Heart right ventricle (tissue), 16 donors: ENCODE data around the gene MAMDC2. TPM values are rescaled to one million over a fixed set of nuclear protein-coding genes. Genes with fewer than 3 reads are reported as not detected.

Experiments
- ATAC-seq, 8 donors: fragments of 200-7000 bp; cut with Tn5 transposase; one replicate each; pipeline ENCODE4 v1.9.1; 2020; ENCODE audit warnings: mild to moderate bottlenecking in 8 of 8, moderate library complexity in 8 of 8, moderate number of reproducible peaks in 1 of 8
- DNase-seq, 2 donors: peaks; one replicate each; pipeline ENCODE4 v3.0.0-alpha.2; 2020
- H3K27ac ChIP-seq, 10 donors: fragments of 200-600 bp; sonication (generic) in 2 of 10; one replicate each; pipeline versions ENCODE4 v1.5.0 to v1.8.0; 2020 to 2022; ENCODE audit warnings: mild to moderate bottlenecking in 3 of 10
- H3K27me3 ChIP-seq, 7 donors: fragments of 200-600 bp; one replicate each; pipeline ENCODE4 v1.8.0; 2021 to 2022; ENCODE audit warnings: mild to moderate bottlenecking in 2 of 7
- H3K36me3 ChIP-seq, 9 donors: fragments of 200-600 bp; sonication (generic) in 1 of 9; one replicate each; pipeline versions ENCODE4 v1.5.0 to v1.8.0; 2020 to 2022; ENCODE audit warnings: mild to moderate bottlenecking in 2 of 9
- H3K4me1 ChIP-seq, 9 donors: fragments of 200-600 bp; sonication (generic) in 1 of 9; one replicate each; pipeline versions ENCODE4 v1.5.0 to v1.8.0; 2020 to 2022; ENCODE audit warnings: mild to moderate bottlenecking in 4 of 9
- H3K4me3 ChIP-seq, 10 donors: fragments of 200-600 bp; sonication (generic) in 2 of 10; one replicate each; pipeline versions ENCODE4 v1.5.0 to v1.8.0; 2020 to 2022; ENCODE audit warnings: mild to moderate bottlenecking in 7 of 10, moderate library complexity in 2 of 10
- H3K9me3 ChIP-seq, 11 donors: fragments of 200-600 bp in 10 of 11; sonication (generic) in 2 of 11; one replicate each; pipeline versions ENCODE4 v1.5.0 to v1.8.0; 2013 to 2022; ENCODE audit warnings: mild to moderate bottlenecking in 2 of 11, control low read depth in 1 of 11, moderate library complexity in 1 of 11
- WGBS, 2 donors: extraction: QIAGEN DNeasy Blood & Tissue Kit; methylation state at CpG; one replicate each; pipeline ENCODE4 v1.1.7; 2013; ENCODE audit warnings: inconsistent platforms in 1 of 2; 5-methylcytosine and 5-hydroxymethylcytosine counted together
- intact Hi-C, 10 donors: fragments of 100-400 bp; cut with DNase I; formaldehyde crosslinking; loops; one replicate each; pipeline versions ENCODE4 v1.11.1 to v1.14.2; 2022
- polyA plus RNA-seq, 2 donors: library from polyadenylated mRNA; stranded (reverse); fragments of 200-250 nt; gene quantifications; one replicate each; pipeline ENCODE4 v1.2.3, GENCODE V29; 2013
- total RNA-seq, 10 donors: library from RNA; stranded (reverse); fragmentation: NEBNext Ultra II Directional in 3 of 10; extraction: Animal tissue kit (Norgen Biotek cat#: 25700) in 3 of 10; gene quantifications; one replicate each; pipeline versions ENCODE4 v1.2.1 to v1.2.4, GENCODE V29; 2021 to 2023
- TF ChIP-seq, protein P1 (sequence below), 9 donors: fragments of 200-600 bp; sonication (generic) in 2 of 9; IDR thresholded peaks; one replicate each; pipeline versions ENCODE4 v1.5.0 to v1.8.0; 2021 to 2022; ENCODE audit warnings: antibody characterized with exemption in 9 of 9, mild to moderate bottlenecking in 5 of 9, moderate library complexity in 1 of 9
- donor health status: Arrhythmogenic right ventricular cardiomyopathy.
- donor health status: ischemic (EF 13 %, LVEDD 7.1; RV severe dilation, severe dysfunction).
- donor health status: healthy with polysubstance abuse.
- donor health status: DM: no; HTN: yes; CAD: no.
- donor health status: DM: no; HTN: no; CAD: no.
- donor health status: ischemic (EF 25% LVEDD 6.9; RV normal size, moderate dysfunction).
- donor health status: ischemic (EF 25% LVEDD 5.7; RV mildly dilated, moderate dysfunction).
- donor health status: healthy.
- donor health status: DM: yes; HTN: yes; CAD: no.
- donor health status: Ischemic cardiomyopathy.
- donor health status: ischemic (EF 35%, LVEDD 5.7; RV mildly dilated, moderate dysfunction).
- donor health status: nonischemic (EF 11% LVEDD 7.7; RV severe dilation, severe dysfunction).
- donor health status: DM: yes; HTN: yes; CAD: no.
- donor health status: PGD.
- donor health status: ischemic (EF 29% LVEDD 5.4; RV normal size, mild dysfunction).
- donor health status: nonischemic (EF 23%, LVEDD 6.1; RV moderate dilation, normal function).

The MAMDC2 gene
- total and polyA plus RNA-seq, 12 donors, result 2.3 to 11.8 (median 5.8) TPM

- DNase-seq (no peak), ATAC-seq (no peak)
- Histone ChIP-seq H3K4me3 (peak overlapping the region in 5 of 10 donors; percentile 69 to 86 (median 82)), H3K27ac (peak overlapping the region in 2 of 10 donors; percentile 22 to 33), H3K9me3 (no peaks in the 10 kb centered on the region), H3K27me3 (no peaks in the 10 kb centered on the region), H3K36me3 (peaks cover 0 to 44% (median 19%) of the 10 kb centered on the region in 9 donors), H3K4me1 (peaks cover 0 to 67% (median 60%) of the 10 kb centered on the region in 9 donors)
- WGBS, 2 donors, result 95 to 96% methylated on average over 8 of the region's 8 CpGs
- TF ChIP-seq, protein P1, sequence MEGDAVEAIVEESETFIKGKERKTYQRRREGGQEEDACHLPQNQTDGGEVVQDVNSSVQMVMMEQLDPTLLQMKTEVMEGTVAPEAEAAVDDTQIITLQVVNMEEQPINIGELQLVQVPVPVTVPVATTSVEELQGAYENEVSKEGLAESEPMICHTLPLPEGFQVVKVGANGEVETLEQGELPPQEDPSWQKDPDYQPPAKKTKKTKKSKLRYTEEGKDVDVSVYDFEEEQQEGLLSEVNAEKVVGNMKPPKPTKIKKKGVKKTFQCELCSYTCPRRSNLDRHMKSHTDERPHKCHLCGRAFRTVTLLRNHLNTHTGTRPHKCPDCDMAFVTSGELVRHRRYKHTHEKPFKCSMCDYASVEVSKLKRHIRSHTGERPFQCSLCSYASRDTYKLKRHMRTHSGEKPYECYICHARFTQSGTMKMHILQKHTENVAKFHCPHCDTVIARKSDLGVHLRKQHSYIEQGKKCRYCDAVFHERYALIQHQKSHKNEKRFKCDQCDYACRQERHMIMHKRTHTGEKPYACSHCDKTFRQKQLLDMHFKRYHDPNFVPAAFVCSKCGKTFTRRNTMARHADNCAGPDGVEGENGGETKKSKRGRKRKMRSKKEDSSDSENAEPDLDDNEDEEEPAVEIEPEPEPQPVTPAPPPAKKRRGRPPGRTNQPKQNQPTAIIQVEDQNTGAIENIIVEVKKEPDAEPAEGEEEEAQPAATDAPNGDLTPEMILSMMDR (IDR thresholded peaks at IDR 0.05), result no peak
- intact Hi-C loops, result loop anchor here in 2 of 10 donors (5.0 to 10.0 kb wide), 3 partner anchors 64 to 342 kb away; partner anchors contain the start of gene KLF9 (in 1 of the 2)
Observed at GRCh38 chr9:70260606-70261005, 217.0 kb downstream of the MAMDC2 start.

DNA sequence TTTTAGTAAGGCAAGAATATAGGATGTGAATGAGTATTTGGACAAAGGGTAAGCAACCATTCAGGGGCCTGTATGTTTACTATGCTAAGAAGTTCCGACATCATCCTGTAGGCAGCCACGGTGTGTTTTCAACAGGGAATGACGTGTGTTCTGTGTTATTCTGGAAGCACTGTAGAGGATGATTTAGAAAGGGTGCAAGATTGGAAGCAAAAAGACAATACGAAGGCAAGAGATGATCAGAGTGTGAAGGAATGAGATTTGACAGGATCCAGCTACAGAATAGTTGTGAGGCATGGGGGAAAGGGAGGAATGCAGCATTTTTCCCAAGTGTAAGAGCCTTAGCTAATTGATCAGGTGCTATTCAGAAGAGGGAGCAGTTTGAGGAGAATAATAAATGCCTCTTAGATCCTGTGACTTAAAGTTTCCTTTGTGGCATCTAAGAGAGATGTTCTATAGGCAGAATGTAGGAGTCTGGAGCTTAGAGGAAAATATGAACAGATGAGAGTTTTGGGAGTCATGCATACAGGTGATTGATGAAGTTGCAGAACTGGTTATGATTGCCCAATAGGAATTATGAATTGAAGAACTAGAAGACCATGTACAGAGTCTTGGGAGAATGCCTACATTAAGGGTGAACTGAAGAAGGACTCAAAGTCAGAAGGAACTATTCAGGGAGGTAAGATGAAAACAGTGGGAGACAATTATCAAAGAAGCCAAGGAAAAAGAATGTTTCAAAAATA, 217.7 kb downstream of the MAMDC2 start:
- DNase-seq (no peak), ATAC-seq (no peak)
- Histone ChIP-seq H3K27me3 (no peaks in the 10 kb centered on the region), H3K27ac (peak overlapping the region in 2 of 10 donors; percentile 2 to 22), H3K4me1 (peaks cover 0 to 67% (median 60%) of the 10 kb centered on the region in 9 donors), H3K4me3 (peak overlapping the region in 1 of 10 donors; percentile 82), H3K36me3 (peaks cover 0 to 51% (median 19%) of the 10 kb centered on the region in 9 donors), H3K9me3 (no peaks in the 10 kb centered on the region)
- 58 to 67% methylated on average over 4 of the region's 4 CpGs for WGBS, 2 donors
- TF ChIP-seq, protein P1 (IDR thresholded peaks at IDR 0.05), result no peak
- intact Hi-C loops, result loop anchor here in 2 of 10 donors (5.0 to 10.0 kb wide), 3 partner anchors 64 to 341 kb away; partner anchors contain the start of gene KLF9 (in 1 of the 2)

DNA sequence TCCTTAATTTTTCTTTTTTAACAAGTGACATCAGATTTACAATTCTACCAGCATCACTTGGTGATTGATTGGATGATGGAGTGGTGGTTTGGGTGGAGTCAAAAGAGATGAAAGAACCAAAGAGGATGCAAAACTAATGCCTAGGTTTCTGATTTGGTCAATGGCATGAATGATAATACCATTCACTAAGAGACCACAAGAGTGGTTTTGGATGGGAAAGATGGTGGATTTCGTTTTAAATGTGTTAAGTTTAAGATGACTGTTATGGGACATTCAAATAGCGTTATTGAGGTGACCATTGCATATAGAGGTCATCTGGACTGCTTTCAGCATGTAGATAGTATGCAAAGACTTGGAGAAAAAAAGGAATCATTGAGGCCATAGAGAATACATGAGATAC, 218.7 kb downstream of the MAMDC2 start:
- Histone ChIP-seq H3K27me3 (no peaks in the 10 kb centered on the region), H3K4me1 (peaks cover 0 to 61% (median 56%) of the 10 kb centered on the region in 9 donors), H3K27ac (peak overlapping the region in 2 of 10 donors; percentile 56 to 64), H3K36me3 (peaks cover 0 to 62% (median 19%) of the 10 kb centered on the region in 9 donors), H3K9me3 (no peaks in the 10 kb centered on the region), H3K4me3 (no peak overlapping the region)
- WGBS, 2 donors, result 93 to 97% methylated on average over 2 of the region's 2 CpGs
- TF ChIP-seq, protein P1 (IDR thresholded peaks at IDR 0.05), result no peak
- ATAC-seq (no peak), DNase-seq (no peak)
- intact Hi-C loops, result loop anchor here in 2 of 10 donors (5.0 to 10.0 kb wide), 3 partner anchors 62 to 340 kb away; partner anchors contain the start of gene KLF9 (in 1 of the 2)

DNA sequence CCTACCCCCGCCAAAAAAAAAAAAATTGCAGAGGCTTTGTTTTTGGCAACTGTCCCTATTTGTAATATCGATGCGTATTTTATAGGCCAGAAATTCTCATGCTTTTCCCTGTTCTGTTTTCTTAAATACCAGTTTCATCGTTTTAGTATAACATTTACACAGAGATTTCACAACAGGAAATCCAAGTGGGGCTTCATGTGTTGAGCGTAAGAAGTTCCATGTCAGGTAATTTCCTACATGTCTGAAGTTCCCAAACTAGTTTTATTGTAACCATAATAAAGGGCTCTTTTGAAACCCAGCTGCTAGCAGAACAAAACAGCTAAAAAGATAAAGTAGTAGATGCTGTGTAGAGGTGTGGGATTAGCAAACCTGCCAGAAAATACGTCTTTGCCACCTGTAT, 219.3 kb downstream of the MAMDC2 start:
- H3K4me1 ChIP-seq, result peaks cover 0 to 55% (median 50%) of the 10 kb centered on the region in 9 donors
- H3K36me3 ChIP-seq, result peaks cover 0 to 68% (median 19%) of the 10 kb centered on the region in 9 donors
- intact Hi-C loops, result loop anchor here in 2 of 10 donors (5.0 to 10.0 kb wide), 3 partner anchors 62 to 339 kb away; partner anchors contain the start of gene KLF9 (in 1 of the 2)
- no peak overlapping the region for H3K4me3 ChIP-seq
- H3K27ac ChIP-seq, result peak overlapping the region in 8 of 10 donors; percentile 19 to 64 (median 51)
- no peaks in the 10 kb centered on the region for H3K9me3 ChIP-seq
- no peak for DNase-seq
- WGBS, 2 donors, result 67 to 76% methylated on average over 6 of the region's 6 CpGs
- TF ChIP-seq, protein P1 (IDR thresholded peaks at IDR 0.05), result no peak
- ATAC-seq, result no peak
- no peaks in the 10 kb centered on the region for H3K27me3 ChIP-seq
